Thoracic aorta (tissue), 2 donors: ENCODE measurements around the gene HPSE2. TPM values are rescaled to one million over a fixed set of nuclear protein-coding genes. Genes with fewer than 3 reads are reported as not detected.

ENCODE experiments used
- ATAC-seq: fragments of 150-250 bp; one replicate; pipeline ENCODE4 v1.8.0; 2017; ENCODE audit warnings: low read depth; ENCODE audit not compliant: insufficient number of reproducible peaks, low FRiP score
- DNase-seq: peaks from one replicate; pipeline ENCODE4 v3.0.0-alpha.2; 2020; ENCODE audit warnings: low spot score
- H3K27ac ChIP-seq, 2 donors: fragments of 200-600 bp; sonication (generic); 1 replicate in 1 of 2; 2 replicates in 1 of 2; pipeline ENCODE4 v1.5.1; 2016; ENCODE audit warnings: mild to moderate bottlenecking in 2 of 2, moderate library complexity in 2 of 2
- H3K27me3 ChIP-seq: fragments of 200-600 bp; sonication (generic); replicated peaks from 2 replicates; pipeline ENCODE4 v1.6.0; 2016; ENCODE audit warnings: mild to moderate bottlenecking; ENCODE audit not compliant: insufficient read depth
- H3K36me3 ChIP-seq: fragments of 200-600 bp; sonication (generic); one replicate; pipeline ENCODE4 v1.5.1; 2016
- H3K4me1 ChIP-seq, 2 donors: fragments of 200-600 bp; sonication (generic); 1 replicate in 1 of 2; 2 replicates in 1 of 2; pipeline versions ENCODE4 v1.5.1 to v1.6.0; 2016; ENCODE audit warnings: low read depth in 2 of 2, mild to moderate bottlenecking in 1 of 2; ENCODE audit not compliant: control insufficient read depth in 1 of 2
- H3K4me3 ChIP-seq: fragments of 200-600 bp; sonication (generic); 2 replicates; pipeline ENCODE4 v1.5.1; 2016; ENCODE audit warnings: mild to moderate bottlenecking
- H3K9me3 ChIP-seq: fragments of 200-600 bp; sonication (generic); 2 replicates; pipeline ENCODE4 v1.5.1; 2016
- CTCF ChIP-seq: fragments of 200-600 bp; sonication (generic); IDR thresholded peaks from one replicate; pipeline ENCODE4 v1.5.1; 2019; ENCODE audit warnings: antibody characterized with exemption
- total RNA-seq, 2 donors: library from RNA; depleted of rRNA; stranded (reverse); fragments of >200 nt; gene quantifications; one replicate each; pipeline versions ENCODE4 v1.1.0 to v1.2.3, GENCODE V29; 2016

The HPSE2 gene
- total RNA-seq, 2 donors from 2014 or later = 1.1 to 1.8 TPM

- no peak overlapping the region for H3K27ac ChIP-seq
- ATAC-seq = no peak
- TF ChIP-seq CTCF = no peak
These were observed 696.1 kb downstream of the HPSE2 start for GRCh38 chr10:98539578-98539977.

GRCh38 chr10:98538472-98538871 lies 697.2 kb downstream of the HPSE2 start:
- no peak overlapping the region for H3K4me3 ChIP-seq
- H3K27ac ChIP-seq = no peak overlapping the region
- no peaks in the 10 kb centered on the region for H3K36me3 ChIP-seq
- no peak for TF ChIP-seq CTCF
- H3K4me1 ChIP-seq = no peaks in the 10 kb centered on the region
- no peaks in the 10 kb centered on the region for H3K27me3 ChIP-seq
- DNase-seq (no peak), ATAC-seq (no peak)
- H3K9me3 ChIP-seq = no peaks in the 10 kb centered on the region

More at GRCh38 chr10:98539578-98539977, 696.1 kb downstream of the HPSE2 start:
- no peaks in the 10 kb centered on the region for H3K36me3 ChIP-seq
- H3K9me3 ChIP-seq = no peaks in the 10 kb centered on the region
- H3K27me3 ChIP-seq = no peaks in the 10 kb centered on the region
- DNase-seq = no peak
- H3K4me3 ChIP-seq = no peak overlapping the region
- H3K4me1 ChIP-seq = no peaks in the 10 kb centered on the region

GRCh38 chr10:98536551-98536950 lies 699.1 kb downstream of the HPSE2 start:
- Histone ChIP-seq H3K4me1 (no peaks in the 10 kb centered on the region), H3K4me3 (no peak overlapping the region), H3K27ac (no peak overlapping the region), H3K9me3 (no peaks in the 10 kb centered on the region), H3K27me3 (no peaks in the 10 kb centered on the region), H3K36me3 (no peaks in the 10 kb centered on the region)
- no peak for TF ChIP-seq CTCF
- no peak for ATAC-seq
- no peak for DNase-seq

GRCh38 chr10:98533746-98534445 lies 701.8 kb downstream of the HPSE2 start:
- Histone ChIP-seq H3K36me3 (no peaks in the 10 kb centered on the region), H3K9me3 (no peaks in the 10 kb centered on the region), H3K4me3 (no peak overlapping the region), H3K4me1 (no peaks in the 10 kb centered on the region), H3K27me3 (no peaks in the 10 kb centered on the region), H3K27ac (no peak overlapping the region)
- ATAC-seq (no peak), DNase-seq (no peak)
- no peak for TF ChIP-seq CTCF

GRCh38 chr10:98533241-98533640 lies 702.4 kb downstream of the HPSE2 start:
- no peaks in the 10 kb centered on the region for H3K27me3 ChIP-seq
- H3K4me1 ChIP-seq = no peaks in the 10 kb centered on the region
- DNase-seq (no peak), ATAC-seq (no peak)
- H3K9me3 ChIP-seq = no peaks in the 10 kb centered on the region
- no peak overlapping the region for H3K4me3 ChIP-seq
- TF ChIP-seq CTCF = no peak
- no peak overlapping the region for H3K27ac ChIP-seq
- H3K36me3 ChIP-seq = no peaks in the 10 kb centered on the region
